GM08714 (cell line): Measurements from ENCODE around the gene MICALL1.
A peak's percentile ranks its signal among the peaks of the same experiment; 100 is the strongest.

ENCODE experiments used
- H3K4me3 ChIP-seq: fragments of 200-500 bp; sonication (Bioruptor generic); 2 replicates; pipeline ENCODE4 v1.5.1; 2014; ENCODE audit warnings: mild to moderate bottlenecking, low read length, inconsistent platforms
- ZNF274 ChIP-seq: IDR thresholded peaks from 2 replicates; pipeline ENCODE4 v1.6.1; 2012; ENCODE audit warnings: mild to moderate bottlenecking, low read depth, low read length

Gene MICALL1

GRCh38 chr22:37896181-37896592 lies 9.9 kb upstream of the MICALL1 start:
- no peak for TF ChIP-seq ZNF274
- no peak overlapping the region for H3K4me3 ChIP-seq

- no peak for TF ChIP-seq ZNF274
- no peak overlapping the region for H3K4me3 ChIP-seq
Measured at GRCh38 chr22:37896939-37897338, 9.2 kb upstream of the MICALL1 start.

GRCh38 chr22:37897807-37898206 lies 8.3 kb upstream of the MICALL1 start:
- TF ChIP-seq ZNF274 = no peak
- H3K4me3 ChIP-seq = no peak overlapping the region

GRCh38 chr22:37898441-37899181 lies 7.5 kb upstream of the MICALL1 start:
- TF ChIP-seq ZNF274 = no peak
- H3K4me3 ChIP-seq = no peak overlapping the region

- H3K4me3 ChIP-seq = peak overlapping the region; percentile 88; the same call in 1 of the 2 replicates
- TF ChIP-seq ZNF274 = no peak
Measured at GRCh38 chr22:37904572-37905533, 1.2 kb upstream of the MICALL1 start.

GRCh38 chr22:37906364-37907008 lies 389 bp downstream of the MICALL1 start:
- no peak for TF ChIP-seq ZNF274
- H3K4me3 ChIP-seq = peak overlapping the region; percentile 88

- H3K4me3 ChIP-seq = peak overlapping the region; percentile 88
- TF ChIP-seq ZNF274 = no peak
Measured at GRCh38 chr22:37907036-37907954, 1.2 kb downstream of the MICALL1 start.

GRCh38 chr22:37909766-37910165 lies 3.7 kb downstream of the MICALL1 start:
- no peak overlapping the region for H3K4me3 ChIP-seq
- no peak for TF ChIP-seq ZNF274

- no peak for TF ChIP-seq ZNF274
- H3K4me3 ChIP-seq = no peak overlapping the region
Measured at GRCh38 chr22:37910890-37911672, 5.0 kb downstream of the MICALL1 start.

- no peak for TF ChIP-seq ZNF274
- no peak overlapping the region for H3K4me3 ChIP-seq
Measured at GRCh38 chr22:37911697-37912096, 5.6 kb downstream of the MICALL1 start.

GRCh38 chr22:37912171-37912570 lies 6.1 kb downstream of the MICALL1 start:
- TF ChIP-seq ZNF274 = no peak

GRCh38 chr22:37913233-37913721 lies 7.2 kb downstream of the MICALL1 start:
- H3K4me3 ChIP-seq = no peak overlapping the region
- no peak for TF ChIP-seq ZNF274

More at GRCh38 chr22:37912171-37912570, 6.1 kb downstream of the MICALL1 start:
- H3K4me3 ChIP-seq = no peak overlapping the region

- no peak for TF ChIP-seq ZNF274
- no peak overlapping the region for H3K4me3 ChIP-seq
Measured at GRCh38 chr22:37916311-37916710, 10.2 kb downstream of the MICALL1 start.
